Ascending aorta (tissue), 2 donors: ENCODE data around the gene MUC5B. TPM values are rescaled to one million over a fixed set of nuclear protein-coding genes. Genes with fewer than 3 reads are reported as not detected.

Experiments used
- DNase-seq, 2 donors: peaks; one replicate each; pipeline ENCODE4 v3.0.0-alpha.2; 2019; ENCODE audit warnings: low spot score in 2 of 2
- H3K27ac ChIP-seq, 2 donors: fragments of 200-600 bp; sonication (generic); one replicate each; pipeline ENCODE4 v1.5.1; 2016 to 2017; ENCODE audit warnings: mild to moderate bottlenecking in 1 of 2
- H3K27me3 ChIP-seq: fragments of 200-600 bp; sonication (generic); one replicate; pipeline ENCODE4 v1.5.1; 2017
- H3K36me3 ChIP-seq, 2 donors: fragments of 200-600 bp; sonication (generic); one replicate each; pipeline ENCODE4 v1.5.1; 2016
- H3K4me1 ChIP-seq, 2 donors: fragments of 200-600 bp; sonication (generic); one replicate each; pipeline ENCODE4 v1.5.1; 2016 to 2017; ENCODE audit warnings: mild to moderate bottlenecking in 1 of 2
- H3K4me3 ChIP-seq, 2 donors: fragments of 200-600 bp; sonication (generic); one replicate each; pipeline ENCODE4 v1.5.1; 2016 to 2017; ENCODE audit warnings: mild to moderate bottlenecking in 1 of 2
- H3K9me3 ChIP-seq, 2 donors: fragments of 200-600 bp; sonication (generic); one replicate each; pipeline ENCODE4 v1.5.1; 2016
- CTCF ChIP-seq, 3 experiments: fragments of 200-600 bp in 2 of 3; fragments of 450-650 bp in 1 of 3; sonication (generic) in 2 of 3; IDR thresholded peaks; one replicate each; pipeline ENCODE4 v1.5.1; 2016 to 2019; ENCODE audit warnings: antibody characterized with exemption in 3 of 3, mild to moderate bottlenecking in 1 of 3, moderate library complexity in 1 of 3
- intact Hi-C: fragments of 100-400 bp; cut with DNase I; formaldehyde crosslinking; loops from one replicate; pipeline ENCODE4 v1.15.1; 2023
- total RNA-seq: library from RNA; depleted of rRNA; stranded (reverse); fragments of >200 nt; gene quantifications from one replicate; pipeline ENCODE4 v1.1.0, GENCODE V29; 2016

MUC5B gene
- total RNA-seq, 1 donor from 2014 or later = under 0.01 TPM

- Histone ChIP-seq H3K36me3 (peaks cover 71 to 87% of the 10 kb centered on the region in 2 donors), H3K4me3 (no peak overlapping the region), H3K27ac (no peak overlapping the region), H3K9me3 (no peaks in the 10 kb centered on the region), H3K27me3 (no peaks in the 10 kb centered on the region), H3K4me1 (no peaks in the 10 kb centered on the region)
- intact Hi-C loops = no loop called here
- no peak for TF ChIP-seq CTCF (IDR thresholded peaks at IDR 0.05)
- DNase-seq = no peak
Observed at GRCh38 chr11:1283091-1283511, 60.2 kb downstream of the MUC5B start.

- Histone ChIP-seq H3K4me3 (no peak overlapping the region), H3K4me1 (no peaks in the 10 kb centered on the region), H3K27ac (no peak overlapping the region), H3K9me3 (no peaks in the 10 kb centered on the region), H3K27me3 (no peaks in the 10 kb centered on the region), H3K36me3 (peaks cover 79 to 92% of the 10 kb centered on the region in 2 donors)
- no peak for TF ChIP-seq CTCF (IDR thresholded peaks at IDR 0.05)
- no peak for DNase-seq
- intact Hi-C loops = no loop called here
Observed at GRCh38 chr11:1283906-1284305, 61.0 kb downstream of the MUC5B start.

GRCh38 chr11:1285316-1285744 is 62.5 kb downstream of the MUC5B start:
- Histone ChIP-seq H3K4me3 (no peak overlapping the region), H3K4me1 (no peaks in the 10 kb centered on the region), H3K27ac (no peak overlapping the region), H3K27me3 (no peaks in the 10 kb centered on the region), H3K9me3 (no peaks in the 10 kb centered on the region), H3K36me3 (peaks cover 79 to 92% of the 10 kb centered on the region in 2 donors)
- no peak for DNase-seq
- TF ChIP-seq CTCF (IDR thresholded peaks at IDR 0.05) = no peak
- intact Hi-C loops = no loop called here

GRCh38 chr11:1285876-1286275 is 63.0 kb downstream of the MUC5B start:
- H3K27me3 ChIP-seq = no peaks in the 10 kb centered on the region
- no peaks in the 10 kb centered on the region for H3K4me1 ChIP-seq
- no peak for DNase-seq
- no peak for TF ChIP-seq CTCF (IDR thresholded peaks at IDR 0.05)
- H3K4me3 ChIP-seq = no peak overlapping the region
- H3K36me3 ChIP-seq = peaks cover 73 to 92% of the 10 kb centered on the region in 2 donors
- no peaks in the 10 kb centered on the region for H3K9me3 ChIP-seq
- intact Hi-C loops = no loop called here
- H3K27ac ChIP-seq = no peak overlapping the region

- intact Hi-C loops = no loop called here
- DNase-seq = no peak
- no peak for TF ChIP-seq CTCF (IDR thresholded peaks at IDR 0.05)
- no peaks in the 10 kb centered on the region for H3K27me3 ChIP-seq
- no peak overlapping the region for H3K27ac ChIP-seq
- H3K4me3 ChIP-seq = no peak overlapping the region
- H3K4me1 ChIP-seq = no peaks in the 10 kb centered on the region
- H3K36me3 ChIP-seq = peaks cover 68 to 87% of the 10 kb centered on the region in 2 donors
- H3K9me3 ChIP-seq = no peaks in the 10 kb centered on the region
Observed at GRCh38 chr11:1287928-1288327, 65.1 kb downstream of the MUC5B start.
